PFSK-1 (cell line): ENCODE measurements around the gene KRTAP3-2.

Source experiments
- FOXP2 ChIP-seq: optimal IDR thresholded peaks from 2 replicates; pipeline ENCODE3; 2011; ENCODE audit warnings: borderline replicate concordance, control low read depth, inconsistent platforms; ENCODE audit not compliant: insufficient read depth; ENCODE audit errors: extremely low read length, extremely low read depth
- POLR2AphosphoS5 ChIP-seq: IDR thresholded peaks from 2 replicates; pipeline ENCODE4 v1.6.1; 2012; ENCODE audit warnings: low read depth, mild to moderate bottlenecking, control low read depth, low read length, moderate library complexity
- SIN3A ChIP-seq: IDR thresholded peaks from 2 replicates; pipeline ENCODE4 v1.6.1; 2012; ENCODE audit warnings: mild to moderate bottlenecking, low read length, moderate library complexity, borderline replicate concordance; ENCODE audit not compliant: insufficient read depth
- TAF1 ChIP-seq: IDR thresholded peaks from 2 replicates; pipeline ENCODE4 v1.6.1; 2012; ENCODE audit warnings: low read length, control low read depth, borderline replicate concordance; ENCODE audit not compliant: insufficient read depth
- TF ChIP-seq, protein P1 (sequence below), 2 experiments: IDR thresholded peaks; 2 replicates each; pipeline versions ENCODE4 v1.6.1 to v1.8.0; 2011 to 2012; ENCODE audit warnings: low read depth in 2 of 2, low read length in 2 of 2, control low read depth in 1 of 2, inconsistent platforms in 1 of 2, mild to moderate bottlenecking in 1 of 2, moderate library complexity in 1 of 2; ENCODE audit not compliant: insufficient read depth in 1 of 2

KRTAP3-2 gene

DNA sequence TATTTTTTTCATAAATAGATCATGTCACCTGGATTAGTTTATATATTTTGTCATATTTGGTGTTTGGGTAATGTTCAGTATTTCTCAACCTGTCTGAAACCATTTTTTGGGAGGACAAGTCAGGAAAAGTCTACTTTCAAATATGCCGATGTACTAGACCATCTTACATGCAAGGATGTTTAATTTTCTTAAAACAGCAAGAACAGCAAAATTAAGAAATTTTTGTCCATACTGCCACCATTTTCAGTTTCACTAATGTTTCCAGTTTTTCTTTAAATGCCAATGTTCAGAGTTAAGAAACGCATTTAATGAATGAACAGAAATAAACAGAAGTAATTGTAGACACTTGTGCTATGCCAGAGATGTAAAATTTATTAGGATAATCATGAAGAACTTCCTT, 6.6 kb downstream of the KRTAP3-2 start:
- TF ChIP-seq TAF1 (no peak), SIN3A (no peak)

- no peak for TF ChIP-seq SIN3A
- TF ChIP-seq TAF1, result no peak
- TF ChIP-seq, protein P1, sequence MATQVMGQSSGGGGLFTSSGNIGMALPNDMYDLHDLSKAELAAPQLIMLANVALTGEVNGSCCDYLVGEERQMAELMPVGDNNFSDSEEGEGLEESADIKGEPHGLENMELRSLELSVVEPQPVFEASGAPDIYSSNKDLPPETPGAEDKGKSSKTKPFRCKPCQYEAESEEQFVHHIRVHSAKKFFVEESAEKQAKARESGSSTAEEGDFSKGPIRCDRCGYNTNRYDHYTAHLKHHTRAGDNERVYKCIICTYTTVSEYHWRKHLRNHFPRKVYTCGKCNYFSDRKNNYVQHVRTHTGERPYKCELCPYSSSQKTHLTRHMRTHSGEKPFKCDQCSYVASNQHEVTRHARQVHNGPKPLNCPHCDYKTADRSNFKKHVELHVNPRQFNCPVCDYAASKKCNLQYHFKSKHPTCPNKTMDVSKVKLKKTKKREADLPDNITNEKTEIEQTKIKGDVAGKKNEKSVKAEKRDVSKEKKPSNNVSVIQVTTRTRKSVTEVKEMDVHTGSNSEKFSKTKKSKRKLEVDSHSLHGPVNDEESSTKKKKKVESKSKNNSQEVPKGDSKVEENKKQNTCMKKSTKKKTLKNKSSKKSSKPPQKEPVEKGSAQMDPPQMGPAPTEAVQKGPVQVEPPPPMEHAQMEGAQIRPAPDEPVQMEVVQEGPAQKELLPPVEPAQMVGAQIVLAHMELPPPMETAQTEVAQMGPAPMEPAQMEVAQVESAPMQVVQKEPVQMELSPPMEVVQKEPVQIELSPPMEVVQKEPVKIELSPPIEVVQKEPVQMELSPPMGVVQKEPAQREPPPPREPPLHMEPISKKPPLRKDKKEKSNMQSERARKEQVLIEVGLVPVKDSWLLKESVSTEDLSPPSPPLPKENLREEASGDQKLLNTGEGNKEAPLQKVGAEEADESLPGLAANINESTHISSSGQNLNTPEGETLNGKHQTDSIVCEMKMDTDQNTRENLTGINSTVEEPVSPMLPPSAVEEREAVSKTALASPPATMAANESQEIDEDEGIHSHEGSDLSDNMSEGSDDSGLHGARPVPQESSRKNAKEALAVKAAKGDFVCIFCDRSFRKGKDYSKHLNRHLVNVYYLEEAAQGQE (IDR thresholded peaks at IDR 0.05; ENCODE audit: insufficient read depth in 1 of 2, low read depth in 2 of 2, low read length in 2 of 2), result no peak
These were observed 7.0 kb downstream of the KRTAP3-2 start for GRCh38 chr17:40992666-40993065.

- TF ChIP-seq TAF1 (no peak), POLR2AphosphoS5 (no peak), SIN3A (no peak), FOXP2 (no peak)
- TF ChIP-seq, protein P1 (IDR thresholded peaks at IDR 0.05; ENCODE audit: insufficient read depth in 1 of 2, low read depth in 2 of 2, low read length in 2 of 2), result no peak
These were observed 12.8 kb downstream of the KRTAP3-2 start for GRCh38 chr17:40986920-40987319.

- TF ChIP-seq, protein P1 (IDR thresholded peaks at IDR 0.05; ENCODE audit: insufficient read depth in 1 of 2, low read depth in 2 of 2, low read length in 2 of 2), result no peak
- TF ChIP-seq FOXP2 (no peak), TAF1 (no peak), POLR2AphosphoS5 (no peak), SIN3A (no peak)
These were observed 15.5 kb downstream of the KRTAP3-2 start, which contains the start of gene KRT40 for GRCh38 chr17:40984226-40984625. TSS of gene KRT40 (minus strand) at chr17:40984326. CDS start at chr17:40984273, 53 bp downstream.

- no peak for TF ChIP-seq FOXP2
- TF ChIP-seq, protein P1 (IDR thresholded peaks at IDR 0.05; ENCODE audit: insufficient read depth in 1 of 2, low read depth in 2 of 2, low read length in 2 of 2), result no peak
- no peak for TF ChIP-seq POLR2AphosphoS5
These were observed 18.6 kb downstream of the KRTAP3-2 start for GRCh38 chr17:40981115-40981514.
